ENCODE results near the gene GNAO1. TPM values are rescaled to one million over a fixed set of nuclear protein-coding genes. Genes with fewer than 3 reads are reported as not detected.

The GNAO1 gene
- polyA plus RNA-seq, 1 donor (not counting 4 experiments of a cell fraction or from before 2014, with no cell fraction given), result 0.13 TPM

- Histone ChIP-seq H3K9ac (ENCODE audit: control insufficient read depth, extremely low read depth, insufficient read depth, low read length) (no peak overlapping the region), H3K27me3 (ENCODE audit: control insufficient read depth, extremely low read depth, insufficient read depth, low read length) (no peaks in the 10 kb centered on the region), H4K20me1 (ENCODE audit: control insufficient read depth, extremely low read depth, insufficient read depth, low read length) (no peaks in the 10 kb centered on the region), H2AFZ (ENCODE audit: control insufficient read depth, low read length) (no peak overlapping the region), H3K36me3 (ENCODE audit: control insufficient read depth in 2 of 2, extremely low read depth in 1 of 2, insufficient read depth in 2 of 2, low read length in 2 of 2) (peaks cover 12 to 13% of the 10 kb centered on the region in 2 experiments), H3K4me3 (ENCODE audit: control insufficient read depth in 2 of 3, extremely low read depth in 1 of 3, insufficient read depth in 2 of 3, low read depth in 1 of 3, low read length in 3 of 3) (no peak overlapping the region), H3K4me2 (ENCODE audit: control insufficient read depth, extremely low read depth, insufficient read depth, low read depth, low read length) (no peak overlapping the region), H3K9me3 (ENCODE audit: control insufficient read depth, low read depth, low read length) (no peaks in the 10 kb centered on the region), H3K27ac (ENCODE audit: control insufficient read depth, insufficient read depth, low read length) (no peak overlapping the region), H3K4me1 (ENCODE audit: control insufficient read depth, extremely low read depth, insufficient read depth, low read length) (peaks cover 17% of the 10 kb centered on the region), H3K9me1 (ENCODE audit: control insufficient read depth, extremely low read depth, insufficient read depth, low read length) (peaks cover 4% of the 10 kb centered on the region), H3K79me2 (ENCODE audit: control insufficient read depth, insufficient read depth, low read length) (no peaks in the 10 kb centered on the region)
- TF ChIP-seq CTCF (optimal IDR thresholded peaks at IDR 0.05 in 1 of 3, IDR thresholded peaks at IDR 0.05 in 1 of 3, conservative IDR thresholded peaks at IDR 0.05 in 1 of 3; ENCODE audit: extremely low read depth in 1 of 3, insufficient read depth in 2 of 3, low read length in 3 of 3) (no peak), EZH2 (IDR thresholded peaks at IDR 0.05; ENCODE audit: low read length) (no peak)
- FAIRE-seq, result no peak
- dilution Hi-C loops (cut with MboI; ENCODE audit: extremely low pct_ligation_motif_present, low sequenced_read_pairs), result no loop called here
- no peak for DNase-seq (ENCODE audit: low read depth, low spot score)
Measured at GRCh38 chr16:56369202-56369601, 177.9 kb downstream of the GNAO1 start.

DNA sequence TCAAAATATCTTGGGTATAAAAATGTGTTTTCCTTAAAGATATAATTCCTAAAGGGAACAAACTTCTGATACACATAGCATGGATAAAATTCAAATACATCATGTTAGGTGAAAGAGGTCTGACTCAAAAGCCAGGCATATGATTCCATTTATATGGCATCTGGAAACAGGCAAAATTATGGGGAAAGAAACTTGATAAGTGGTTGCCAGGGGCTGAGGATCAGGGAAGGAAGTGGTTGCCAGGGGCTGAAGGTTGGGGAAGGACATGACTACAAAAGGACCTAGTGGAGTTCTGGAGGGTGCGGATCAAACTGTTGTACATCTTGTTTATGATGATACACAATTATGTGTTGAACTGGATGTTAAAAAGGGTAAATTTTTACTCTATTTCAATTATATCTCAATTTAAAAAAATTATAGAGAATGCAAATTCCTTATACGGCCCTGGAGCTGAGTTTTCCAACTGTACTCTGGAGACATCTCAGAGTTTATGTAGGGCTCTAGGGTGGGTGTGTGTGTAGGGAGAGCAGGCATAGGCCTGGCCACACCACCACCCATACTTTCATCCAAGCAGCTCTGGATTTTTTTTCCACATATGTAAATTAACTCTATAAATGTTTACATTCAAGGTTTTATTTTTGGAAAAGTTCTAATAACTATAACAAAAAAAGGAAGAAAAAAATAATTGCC, 179.0 kb downstream of the GNAO1 start:
- Histone ChIP-seq H3K36me3 (ENCODE audit: control insufficient read depth in 2 of 2, extremely low read depth in 1 of 2, insufficient read depth in 2 of 2, low read length in 2 of 2) (peaks cover 9 to 10% of the 10 kb centered on the region in 2 experiments), H3K4me3 (ENCODE audit: control insufficient read depth in 2 of 3, extremely low read depth in 1 of 3, insufficient read depth in 2 of 3, low read depth in 1 of 3, low read length in 3 of 3) (no peak overlapping the region), H3K9ac (ENCODE audit: control insufficient read depth, extremely low read depth, insufficient read depth, low read length) (no peak overlapping the region), H3K4me2 (ENCODE audit: control insufficient read depth, extremely low read depth, insufficient read depth, low read depth, low read length) (no peak overlapping the region), H3K4me1 (ENCODE audit: control insufficient read depth, extremely low read depth, insufficient read depth, low read length) (peaks cover 17% of the 10 kb centered on the region), H4K20me1 (ENCODE audit: control insufficient read depth, extremely low read depth, insufficient read depth, low read length) (no peaks in the 10 kb centered on the region), H2AFZ (ENCODE audit: control insufficient read depth, low read length) (no peak overlapping the region), H3K79me2 (ENCODE audit: control insufficient read depth, insufficient read depth, low read length) (no peaks in the 10 kb centered on the region), H3K9me1 (ENCODE audit: control insufficient read depth, extremely low read depth, insufficient read depth, low read length) (peaks cover 4% of the 10 kb centered on the region), H3K9me3 (ENCODE audit: control insufficient read depth, low read depth, low read length) (no peaks in the 10 kb centered on the region), H3K27ac (ENCODE audit: control insufficient read depth, insufficient read depth, low read length) (no peak overlapping the region), H3K27me3 (ENCODE audit: control insufficient read depth, extremely low read depth, insufficient read depth, low read length) (no peaks in the 10 kb centered on the region)
- FAIRE-seq (no peak), DNase-seq (ENCODE audit: low read depth, low spot score) (no peak)
- dilution Hi-C loops (cut with MboI; ENCODE audit: extremely low pct_ligation_motif_present, low sequenced_read_pairs), result no loop called here
- no peak for TF ChIP-seq CTCF (optimal IDR thresholded peaks at IDR 0.05 in 1 of 3, IDR thresholded peaks at IDR 0.05 in 1 of 3, conservative IDR thresholded peaks at IDR 0.05 in 1 of 3; ENCODE audit: extremely low read depth in 1 of 3, insufficient read depth in 2 of 3, low read length in 3 of 3)

All from keratinocyte (primary cell).